Measurements from ENCODE around the gene MYO6.

The MYO6 gene

GRCh38 chr6:75827163-75827562 lies 78.1 kb downstream of the MYO6 start:
- DNase-seq (ENCODE audit: low spot score) = no peak

GRCh38 chr6:75830959-75831885 lies 82.2 kb downstream of the MYO6 start:
- no peak for DNase-seq (ENCODE audit: low spot score)

GRCh38 chr6:75834447-75834846 lies 85.4 kb downstream of the MYO6 start:
- DNase-seq (ENCODE audit: low spot score) = no peak

- DNase-seq (ENCODE audit: low spot score) = no peak
These were observed 93.2 kb downstream of the MYO6 start for GRCh38 chr6:75842191-75842590.

- no peak for DNase-seq (ENCODE audit: low spot score)
These were observed 93.7 kb downstream of the MYO6 start for GRCh38 chr6:75842732-75843131.

GRCh38 chr6:75843396-75843795 lies 94.4 kb downstream of the MYO6 start:
- DNase-seq (ENCODE audit: low spot score) = no peak

- no peak for DNase-seq (ENCODE audit: low spot score)
These were observed 99.2 kb downstream of the MYO6 start for GRCh38 chr6:75848274-75848673.

GRCh38 chr6:75849329-75850025 lies 100.4 kb downstream of the MYO6 start:
- DNase-seq (ENCODE audit: low spot score) = no peak

GRCh38 chr6:75850026-75850833 lies 101.2 kb downstream of the MYO6 start:
- no peak for DNase-seq (ENCODE audit: low spot score)

GRCh38 chr6:75852721-75853120 lies 103.7 kb downstream of the MYO6 start:
- no peak for DNase-seq (ENCODE audit: low spot score)

GRCh38 chr6:75853806-75854205 lies 104.8 kb downstream of the MYO6 start:
- no peak for DNase-seq (ENCODE audit: low spot score)

GRCh38 chr6:75855052-75855451 lies 106.0 kb downstream of the MYO6 start:
- no peak for DNase-seq (ENCODE audit: low spot score)

- no peak for DNase-seq (ENCODE audit: low spot score)
These were observed 107.9 kb downstream of the MYO6 start for GRCh38 chr6:75856902-75857301.

- DNase-seq (ENCODE audit: low spot score) = no peak
These were observed 114.0 kb downstream of the MYO6 start for GRCh38 chr6:75863001-75863400.

GRCh38 chr6:75863784-75864183 lies 114.7 kb downstream of the MYO6 start:
- DNase-seq (ENCODE audit: low spot score) = no peak

GRCh38 chr6:75864446-75864845 lies 115.4 kb downstream of the MYO6 start:
- no peak for DNase-seq (ENCODE audit: low spot score)

- DNase-seq (ENCODE audit: low spot score) = no peak
These were observed 121.3 kb downstream of the MYO6 start for GRCh38 chr6:75870389-75870788.

- DNase-seq (ENCODE audit: low spot score) = no peak
These were observed 125.2 kb downstream of the MYO6 start for GRCh38 chr6:75874224-75874623.

- no peak for DNase-seq (ENCODE audit: low spot score)
These were observed 127.1 kb downstream of the MYO6 start for GRCh38 chr6:75876152-75876551.

- no peak for DNase-seq (ENCODE audit: low spot score)
These were observed 131.3 kb downstream of the MYO6 start for GRCh38 chr6:75880305-75880704.

- no peak for DNase-seq (ENCODE audit: low spot score)
These were observed 133.7 kb downstream of the MYO6 start for GRCh38 chr6:75882734-75883133.

- no peak for DNase-seq (ENCODE audit: low spot score)
These were observed 135.8 kb downstream of the MYO6 start for GRCh38 chr6:75884822-75885221.

Measured in left forelimb (tissue), 1 donor.